GM21619 (cell line): ENCODE results near the gene LRIT3.
A peak's percentile ranks its signal among the peaks of the same experiment; 100 is the strongest.

ENCODE experiments used
- ATAC-seq: cut with Tn5 transposase; IDR thresholded peaks from one replicate; pipeline ENCODE4 v1.9.1; 2021; ENCODE audit not compliant: unreplicated experiment

The LRIT3 gene

GRCh38 chr4:109847896-109848442, at the start of gene LRIT3:
Gene LRIT3 (plus strand): TSS chr4:109848107. CDS start chr4:109848202, 95 bp downstream.
- ATAC-seq: no peak

- no peak for ATAC-seq
Measured at GRCh38 chr4:109798866-109799265, 49.0 kb upstream of the LRIT3 start.

- no peak for ATAC-seq
Measured at GRCh38 chr4:109801099-109801789, 46.7 kb upstream of the LRIT3 start.

- no peak for ATAC-seq
Measured at GRCh38 chr4:109801895-109802319, 46.0 kb upstream of the LRIT3 start, which contains the start of gene CFI. Gene CFI (minus strand): TSS chr4:109801999. CDS start chr4:109801971, 28 bp downstream.

- ATAC-seq: peak; percentile 66
Measured at GRCh38 chr4:109803924-109804571, 43.9 kb upstream of the LRIT3 start.

- no peak for ATAC-seq
Measured at GRCh38 chr4:109809655-109810054, 38.3 kb upstream of the LRIT3 start.

- ATAC-seq: no peak
Measured at GRCh38 chr4:109810552-109811387, 37.1 kb upstream of the LRIT3 start.

GRCh38 chr4:109811707-109812106, 36.2 kb upstream of the LRIT3 start:
- no peak for ATAC-seq

- peak; percentile 99 for ATAC-seq
Measured at GRCh38 chr4:109815151-109816081, 32.5 kb upstream of the LRIT3 start, which contains the start of gene GAR1. Gene GAR1 (plus strand): TSS chr4:109815762. CDS start chr4:109816165, 403 bp downstream.

GRCh38 chr4:109816082-109816442, 31.8 kb upstream of the LRIT3 start:
- ATAC-seq: no peak

GRCh38 chr4:109816894-109817293, 31.0 kb upstream of the LRIT3 start:
- ATAC-seq: no peak

GRCh38 chr4:109818268-109818667, 29.6 kb upstream of the LRIT3 start:
- no peak for ATAC-seq

- no peak for ATAC-seq
Measured at GRCh38 chr4:109820563-109820962, 27.3 kb upstream of the LRIT3 start.

- ATAC-seq: no peak
Measured at GRCh38 chr4:109821185-109821584, 26.7 kb upstream of the LRIT3 start.

- ATAC-seq: peak; percentile 56
Measured at GRCh38 chr4:109826719-109827118, 21.2 kb upstream of the LRIT3 start.

GRCh38 chr4:109827672-109828071, 20.2 kb upstream of the LRIT3 start, which contains the start of gene RRH:
Gene RRH (plus strand): TSS chr4:109827972. CDS start chr4:109828028, 56 bp downstream.
- ATAC-seq: no peak

GRCh38 chr4:109833756-109834155, 14.2 kb upstream of the LRIT3 start:
- no peak for ATAC-seq

- no peak for ATAC-seq
Measured at GRCh38 chr4:109836985-109837384, 10.9 kb upstream of the LRIT3 start.

GRCh38 chr4:109846395-109847098, 1.4 kb upstream of the LRIT3 start:
- ATAC-seq: no peak
